Right ventricle myocardium inferior (tissue), 1 donor: ENCODE data around the gene S100A6. TPM values are rescaled to one million over a fixed set of nuclear protein-coding genes. Genes with fewer than 3 reads are reported as not detected.

Experiments used
- ATAC-seq: fragments of 200-7000 bp; cut with Tn5 transposase; one replicate; pipeline ENCODE4 v1.9.1; 2020; ENCODE audit warnings: mild to moderate bottlenecking, moderate library complexity
- DNase-seq: peaks from one replicate; pipeline ENCODE4 v3.0.0; 2021; ENCODE audit errors: missing footprints
- intact Hi-C: fragments of 100-400 bp; cut with DNase I; formaldehyde crosslinking; loops from one replicate; pipeline ENCODE4 v1.11.0; 2022
- total RNA-seq: library from RNA; stranded (reverse); fragmentation: NEBNext Ultra II Directional; extraction: Animal tissue kit (Norgen Biotek cat#: 25700); gene quantifications from one replicate; pipeline ENCODE4 v1.2.1, GENCODE V29; 2021
- donor health status: DM: no; HTN: yes; CAD: no; lungs with severe emphysema.

Gene S100A6
- total RNA-seq, 1 donor from 2014 or later, result 265 TPM

DNA sequence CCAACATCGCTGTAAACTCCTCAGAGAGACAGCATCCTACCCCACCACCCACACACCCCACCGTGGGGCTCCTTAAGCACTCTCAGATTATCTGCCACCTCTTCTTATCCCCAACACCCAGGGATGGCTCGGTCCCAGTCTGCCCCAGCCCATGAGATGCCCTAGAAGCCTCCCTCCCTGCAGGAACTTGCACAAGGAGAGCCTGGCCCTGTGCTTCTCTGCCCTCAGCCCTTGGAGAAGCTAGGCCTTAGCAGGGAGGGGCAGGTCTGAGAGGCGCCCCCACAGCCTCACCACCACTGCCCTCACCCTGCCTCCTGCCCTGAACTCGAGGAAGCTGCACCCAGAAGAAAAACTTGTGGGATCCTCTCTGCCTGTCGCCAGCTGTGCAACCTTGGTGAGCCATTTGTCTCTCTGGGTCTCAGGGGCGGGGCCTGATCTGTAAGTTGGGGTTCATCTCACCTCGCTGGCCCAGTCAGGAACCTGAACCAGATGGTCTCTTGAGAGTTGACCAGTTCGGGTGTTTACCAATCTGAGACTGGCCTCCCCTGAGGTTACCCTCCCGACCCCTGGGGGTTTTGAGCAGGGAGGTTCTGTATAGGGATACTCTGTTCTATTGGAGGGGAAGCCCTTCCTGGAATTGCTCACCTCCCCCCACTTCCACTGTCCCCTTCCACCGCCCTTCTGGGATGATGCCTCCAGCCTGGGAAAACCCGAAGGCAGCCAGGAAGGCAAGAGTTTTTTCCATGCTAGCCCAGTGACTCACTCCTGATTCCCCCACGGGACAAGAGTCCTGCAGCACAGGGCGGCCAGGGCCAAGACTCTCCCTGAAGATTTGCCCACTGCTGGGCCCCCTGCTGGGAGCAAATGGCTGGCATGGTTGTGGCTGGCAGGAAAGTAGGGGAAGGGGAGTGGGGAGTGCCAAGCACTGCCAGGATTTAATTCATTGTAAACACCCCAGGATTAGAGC, 13.2 kb upstream of the S100A6 start, which contains the start of gene S100A3:
Gene S100A3 (minus strand): TSS at position 537 of the 967 bp plus-strand sequence. CDS start 773 bp downstream, outside the sequence.
- DNase-seq (peak; percentile 79), ATAC-seq (peak; percentile 57)
- intact Hi-C loops, result no loop called here

DNA sequence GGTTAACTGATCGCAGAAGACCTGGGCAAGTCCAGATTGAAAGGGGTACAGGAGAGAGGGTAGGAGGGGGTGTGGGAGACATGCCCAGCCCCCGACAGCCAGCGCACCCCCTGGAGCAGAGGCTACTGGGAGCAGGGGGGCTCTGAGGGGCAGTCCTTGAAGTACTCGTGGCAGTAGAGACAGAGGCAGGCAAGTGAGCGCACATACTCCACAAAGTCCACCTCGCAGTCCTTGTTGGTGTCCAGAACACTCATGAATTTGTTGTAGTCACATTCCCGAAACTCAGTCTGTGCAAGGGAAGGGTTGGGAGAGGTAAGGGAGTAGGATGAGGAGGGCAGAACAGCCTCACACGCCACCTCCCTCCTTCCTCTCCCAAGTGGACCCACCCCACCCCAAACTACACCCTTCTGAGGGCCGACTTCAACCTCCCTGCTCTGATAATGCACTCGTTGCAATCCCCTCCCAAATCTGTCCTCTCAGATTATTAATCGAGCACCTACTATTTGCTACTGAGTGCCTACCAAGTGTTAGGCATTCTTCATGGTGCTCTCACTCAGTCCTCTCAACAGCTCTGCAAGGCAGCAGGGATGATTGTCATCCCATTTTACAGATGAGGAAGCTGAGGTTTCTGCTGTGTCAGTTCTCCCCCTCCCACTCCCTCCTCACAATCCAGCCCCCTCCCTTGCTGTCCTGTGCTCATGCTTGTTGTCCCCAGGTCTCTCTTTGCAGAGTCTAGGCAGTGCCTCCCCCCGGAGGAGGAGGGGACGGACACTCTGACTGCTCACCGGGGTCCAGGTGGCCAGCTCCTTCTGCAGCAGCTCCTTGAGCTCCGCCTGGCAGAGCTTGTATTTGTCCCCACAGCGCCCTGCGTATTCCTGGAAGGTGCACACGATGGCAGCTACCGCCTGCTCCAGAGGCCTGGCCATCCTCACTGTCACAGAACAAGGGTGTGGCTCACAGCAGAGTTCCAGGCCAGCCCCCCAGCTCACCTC, 12.1 kb upstream of the S100A6 start:
- no peak for DNase-seq
- intact Hi-C loops, result loop anchor here (1.0 kb wide), 1 partner anchor 14 kb away; no protein-coding TSS in a partner anchor
- no peak for ATAC-seq

DNA sequence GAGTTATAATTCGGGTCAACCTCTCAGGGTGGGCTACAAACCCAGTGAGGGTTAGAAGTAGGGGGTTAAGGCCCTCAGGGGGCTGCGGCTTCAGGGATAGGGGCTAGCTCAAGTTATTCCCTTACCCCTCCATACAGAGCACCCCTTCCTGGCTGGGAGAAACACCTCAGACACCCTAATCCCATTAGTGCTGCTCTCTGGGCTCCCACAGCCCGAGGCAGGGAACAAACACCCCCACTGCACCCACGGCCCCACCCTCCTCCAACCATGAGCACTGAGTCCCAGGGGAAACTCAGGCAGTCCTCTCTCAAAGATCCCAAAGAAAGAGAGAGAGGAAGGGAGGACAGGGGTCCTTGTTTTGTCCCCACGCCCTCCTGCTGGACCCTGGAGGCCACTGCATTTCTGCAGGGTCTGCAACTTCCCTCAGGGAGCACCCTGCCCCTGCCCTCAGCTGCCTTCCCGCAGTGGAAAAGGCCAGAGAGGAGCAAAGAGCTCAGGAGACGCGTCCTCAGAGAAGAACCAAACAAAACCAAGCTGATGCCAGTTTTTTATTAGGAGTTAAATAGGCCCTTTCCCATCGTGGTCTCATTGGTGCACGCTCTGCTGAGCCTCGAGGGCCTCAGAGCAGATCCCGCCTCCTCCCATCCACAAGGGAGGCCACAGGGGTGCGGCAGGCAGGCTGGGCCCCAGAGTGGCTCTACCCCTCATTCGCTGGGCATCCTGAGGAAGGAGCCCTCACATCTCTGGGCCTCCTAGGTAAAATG, 11.2 kb upstream of the S100A6 start:
- ATAC-seq (no peak), DNase-seq (no peak)
- intact Hi-C loops, result loop anchor here (1.0 kb wide), 1 partner anchor 13 kb away; no protein-coding TSS in a partner anchor

DNA sequence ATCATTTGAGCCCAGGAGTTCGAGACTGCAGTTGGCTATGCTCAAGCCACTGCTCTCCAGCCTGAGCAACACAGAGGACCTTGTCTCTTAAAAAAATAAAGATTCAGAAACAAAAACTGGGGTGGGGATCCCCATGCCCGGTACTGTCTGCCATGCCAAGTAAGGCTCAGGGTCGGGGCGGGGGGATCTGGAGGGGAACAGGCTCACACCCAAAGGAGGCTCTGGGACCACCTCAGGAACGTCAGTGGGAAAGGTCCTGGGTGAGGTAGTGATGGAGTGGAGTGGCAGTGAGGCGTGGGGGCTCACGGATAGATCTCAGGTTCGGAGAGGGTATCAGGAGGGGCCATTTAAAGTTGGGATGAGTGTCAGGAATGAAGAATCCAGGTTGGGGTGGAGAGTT, 10.6 kb upstream of the S100A6 start:
- no peak for DNase-seq
- intact Hi-C loops, result no loop called here
- no peak for ATAC-seq

DNA sequence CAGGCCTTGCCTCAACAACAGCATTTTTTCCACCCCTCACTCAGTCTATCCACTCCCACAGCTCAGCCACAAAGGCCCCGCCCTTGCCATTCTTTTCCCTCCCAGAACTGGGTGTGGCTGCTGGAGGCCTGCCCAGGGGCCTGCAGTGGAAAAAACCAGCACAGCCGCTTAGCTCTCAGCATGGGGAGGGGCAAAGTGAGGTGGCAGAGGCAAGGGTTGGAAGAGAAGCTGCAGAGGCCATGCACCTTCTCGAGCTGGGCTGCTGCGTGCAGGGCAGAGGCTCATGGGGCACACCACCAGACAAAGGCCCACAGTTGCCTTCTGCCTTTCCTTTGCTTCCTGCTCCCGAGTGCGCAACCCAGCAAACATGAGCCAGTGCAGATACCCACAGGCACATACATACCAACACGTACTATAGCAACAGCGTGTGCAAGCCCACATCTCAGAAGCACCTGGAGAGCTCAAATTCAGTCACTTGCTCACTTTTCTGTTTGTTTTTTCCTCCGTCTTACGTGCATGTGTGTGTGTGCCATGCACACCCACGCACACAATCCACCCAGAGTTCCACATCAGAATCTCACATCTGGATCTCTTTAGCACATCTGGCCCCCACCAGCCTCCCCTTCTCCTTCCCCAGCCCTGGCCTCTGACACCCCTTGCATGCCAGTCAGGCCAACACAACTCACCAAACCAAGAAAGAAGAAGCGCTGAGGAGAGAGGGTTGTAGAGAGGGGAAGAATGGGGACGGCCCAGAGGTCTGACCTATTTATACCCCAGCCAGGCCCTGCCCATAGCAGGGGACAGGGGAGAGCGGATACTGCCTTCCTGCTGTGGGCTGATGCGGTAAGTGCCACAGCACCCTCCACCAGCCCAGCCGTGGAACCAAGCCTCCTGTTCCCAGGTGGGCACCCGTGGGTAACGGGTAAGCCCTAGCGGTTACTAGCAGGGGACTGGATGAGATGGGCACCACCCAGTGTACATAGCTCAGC, 9.6 kb upstream of the S100A6 start, which contains the start of gene S100A4:
Gene S100A4 (minus strand): TSS at position 740 of the 989 bp plus-strand sequence. CDS start 1,012 bp downstream, outside the sequence.
- intact Hi-C loops, result no loop called here
- peak; percentile 96 for DNase-seq
- peak; percentile 92 for ATAC-seq

DNA sequence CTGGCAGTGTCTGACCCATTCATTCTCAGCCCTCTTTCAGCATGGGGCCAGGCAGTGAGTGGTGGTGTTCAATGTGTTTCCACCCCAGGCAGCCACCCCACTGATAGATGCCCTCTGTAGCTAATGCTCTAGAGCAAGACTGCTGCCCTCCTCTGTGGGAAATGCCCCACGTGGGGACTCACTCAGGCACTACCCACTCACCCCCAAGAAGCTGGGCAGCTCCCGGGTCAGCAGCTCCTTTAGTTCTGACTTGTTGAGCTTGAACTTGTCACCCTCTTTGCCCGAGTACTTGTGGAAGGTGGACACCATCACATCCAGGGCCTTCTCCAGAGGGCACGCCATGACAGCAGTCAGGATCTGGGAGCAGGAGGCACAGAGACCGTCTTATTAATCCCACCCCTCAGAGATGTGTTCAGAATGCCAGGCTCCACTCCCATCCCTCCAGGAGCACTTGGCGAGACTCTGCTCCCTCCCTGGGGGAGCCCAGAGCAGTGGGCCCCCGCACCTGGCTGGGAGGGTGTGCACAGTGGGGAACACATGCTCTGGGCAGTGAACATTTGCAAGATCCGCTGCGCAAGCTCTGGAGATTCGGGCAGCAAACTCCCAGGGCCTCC, 8.8 kb upstream of the S100A6 start:
- no peak for ATAC-seq

DNA sequence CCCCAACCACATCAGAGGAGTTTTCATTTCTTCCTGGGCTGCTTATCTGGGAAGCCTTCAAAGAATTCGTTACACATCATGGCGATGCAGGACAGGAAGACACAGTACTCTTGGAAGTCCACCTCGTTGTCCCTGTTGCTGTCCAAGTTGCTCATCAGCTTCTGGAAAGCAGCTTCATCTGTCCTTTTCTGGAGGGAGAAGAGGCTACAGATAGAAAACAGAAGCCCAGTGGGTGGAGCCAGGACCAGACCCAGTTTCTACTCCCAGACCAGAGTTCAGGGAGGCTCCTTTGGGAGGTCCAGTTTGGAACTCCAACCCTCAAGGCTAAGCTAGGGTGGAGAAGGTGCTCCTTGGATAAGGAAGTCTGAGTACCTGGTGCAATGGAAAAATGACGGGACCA, 7.9 kb upstream of the S100A6 start:
- no peak for ATAC-seq
- intact Hi-C loops, result no loop called here

More for the DNA sequence above, 8.8 kb upstream of the S100A6 start:
- intact Hi-C loops, result no loop called here
- DNase-seq, result no peak

DNA sequence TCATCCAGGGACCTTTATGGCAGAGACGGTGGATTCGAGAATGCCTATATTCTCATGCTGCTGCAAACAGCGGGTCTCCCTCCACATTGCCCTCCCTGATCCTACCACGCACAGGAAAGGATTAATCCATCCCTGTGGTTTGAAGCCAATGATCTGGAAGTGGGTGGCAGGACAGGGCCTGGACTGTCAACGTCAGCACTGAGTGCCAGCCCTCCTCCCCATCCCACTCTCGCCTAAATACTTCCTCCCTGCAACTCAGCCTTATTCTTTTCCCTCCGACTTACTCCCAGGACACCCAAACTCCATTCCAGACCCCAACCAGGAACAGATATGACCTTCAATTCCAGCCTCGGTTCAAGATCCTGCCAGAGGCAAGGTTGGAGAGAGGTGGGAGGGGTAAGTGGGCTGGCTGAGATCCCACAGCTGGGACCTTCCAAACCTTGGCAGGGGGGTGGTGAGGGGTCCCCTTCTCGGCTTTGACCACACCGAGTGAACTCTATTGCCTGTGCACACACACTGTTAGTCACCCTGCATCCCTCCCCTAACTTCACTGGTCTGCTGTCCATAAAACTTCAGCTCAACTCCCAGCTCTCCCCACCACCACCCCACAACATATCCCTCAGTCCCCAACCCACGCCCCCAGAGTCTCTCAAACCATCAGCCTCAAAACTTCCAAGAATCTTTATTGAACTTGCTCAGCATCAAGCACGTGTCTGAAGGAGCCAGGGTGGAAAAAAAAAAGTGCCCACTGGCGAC, 7.3 kb upstream of the S100A6 start:
- intact Hi-C loops, result no loop called here
- DNase-seq, result no peak
- ATAC-seq, result no peak

More for the DNA sequence above, 7.9 kb upstream of the S100A6 start:
- DNase-seq, result no peak

DNA sequence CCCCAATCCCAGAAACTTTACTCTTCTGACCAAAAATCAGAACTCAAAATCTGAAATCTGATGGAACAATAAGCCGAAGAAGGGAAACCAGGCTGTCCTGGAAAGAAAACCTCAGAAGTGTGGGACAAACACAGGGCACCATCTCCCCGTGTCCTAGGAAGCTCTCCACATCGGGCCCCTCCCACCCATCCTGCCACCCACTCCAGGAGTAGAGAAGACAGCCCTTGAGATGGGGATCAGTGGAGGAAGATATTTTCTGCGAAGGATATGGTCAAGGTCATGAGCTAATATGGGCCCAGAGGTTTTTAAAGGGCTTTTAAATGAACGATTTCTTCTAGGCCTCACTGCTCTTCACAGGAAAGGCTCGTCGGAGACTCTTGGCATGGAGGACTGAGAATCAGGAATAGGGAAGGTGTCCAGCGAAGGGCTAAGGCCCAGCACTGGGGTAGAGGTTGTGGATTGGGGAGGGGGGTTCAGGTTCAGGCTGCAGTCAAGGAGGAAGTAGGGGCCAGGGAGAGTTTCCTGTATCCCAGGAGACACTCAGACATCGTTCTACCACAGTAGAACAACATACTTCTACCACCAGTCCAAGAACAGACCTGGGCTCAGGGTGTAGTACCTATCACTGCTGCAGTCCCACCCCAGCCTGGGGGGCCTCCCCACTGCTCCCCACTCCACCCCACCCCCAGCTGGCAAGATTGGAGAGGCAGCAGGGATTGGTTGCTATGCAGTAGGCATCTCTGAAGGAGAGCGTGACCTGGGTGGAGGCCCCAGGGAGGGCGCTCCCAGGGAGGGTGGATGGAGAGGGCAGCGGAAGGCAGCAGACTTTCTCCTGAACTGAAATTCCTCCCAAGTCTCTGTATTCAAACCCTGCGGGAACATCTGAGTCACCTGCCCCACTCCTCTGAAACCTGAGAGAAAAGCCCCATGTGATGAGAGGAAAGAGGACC, 6.1 kb upstream of the S100A6 start:
- DNase-seq, result no peak
- intact Hi-C loops, result no loop called here
- ATAC-seq, result no peak

DNA sequence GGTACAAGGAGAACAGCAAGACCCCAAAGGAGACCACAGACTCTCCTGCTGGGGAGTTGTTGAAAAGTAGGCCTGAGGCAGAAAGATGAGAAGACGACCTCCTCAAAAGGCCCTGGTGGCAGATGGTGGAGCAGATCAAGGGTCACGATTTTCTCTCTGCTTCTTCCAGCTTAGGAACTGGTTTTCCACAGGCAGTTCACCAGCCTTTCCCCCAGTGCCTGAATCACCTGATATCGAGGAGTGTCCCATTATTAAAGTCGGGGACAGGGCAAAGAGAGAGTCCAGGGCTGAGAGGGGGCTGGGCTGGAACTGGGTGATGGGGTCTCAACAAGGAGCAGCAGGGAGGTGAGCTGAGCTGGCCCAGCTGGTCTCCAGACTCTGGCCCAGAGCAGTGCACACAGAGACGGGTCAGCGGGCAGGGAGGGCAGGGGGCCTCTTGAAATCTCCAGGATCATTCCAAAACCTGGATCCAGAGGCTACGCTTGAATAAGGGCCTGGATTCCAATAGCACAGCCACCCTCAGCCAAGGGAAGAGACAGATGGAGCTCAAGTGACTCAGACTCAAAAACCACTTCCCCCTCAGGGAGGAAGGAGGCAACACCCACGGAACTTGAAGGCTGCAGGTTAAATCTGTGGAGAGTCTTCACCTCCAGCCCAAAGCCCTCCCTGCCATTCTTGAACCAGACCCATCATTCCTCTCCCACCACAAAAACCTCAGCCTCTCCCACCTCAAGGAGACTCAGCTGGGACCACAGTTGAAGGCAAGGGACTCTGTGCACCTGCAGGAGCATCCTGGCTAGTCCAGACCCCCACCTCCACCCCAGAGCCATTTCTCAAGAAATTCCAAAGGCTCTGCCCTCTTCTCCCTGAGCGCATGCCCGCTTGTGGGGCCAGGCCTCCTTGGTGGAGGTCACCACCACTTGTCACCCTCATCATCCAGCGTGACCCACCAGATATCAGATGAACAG, 4.9 kb upstream of the S100A6 start, which contains the start of gene S100A5:
Gene S100A5 (minus strand): TSS at position 541 of the 968 bp plus-strand sequence. CDS start 743 bp downstream, outside the sequence.
- ATAC-seq (no peak), DNase-seq (no peak)
- intact Hi-C loops, result no loop called here

DNA sequence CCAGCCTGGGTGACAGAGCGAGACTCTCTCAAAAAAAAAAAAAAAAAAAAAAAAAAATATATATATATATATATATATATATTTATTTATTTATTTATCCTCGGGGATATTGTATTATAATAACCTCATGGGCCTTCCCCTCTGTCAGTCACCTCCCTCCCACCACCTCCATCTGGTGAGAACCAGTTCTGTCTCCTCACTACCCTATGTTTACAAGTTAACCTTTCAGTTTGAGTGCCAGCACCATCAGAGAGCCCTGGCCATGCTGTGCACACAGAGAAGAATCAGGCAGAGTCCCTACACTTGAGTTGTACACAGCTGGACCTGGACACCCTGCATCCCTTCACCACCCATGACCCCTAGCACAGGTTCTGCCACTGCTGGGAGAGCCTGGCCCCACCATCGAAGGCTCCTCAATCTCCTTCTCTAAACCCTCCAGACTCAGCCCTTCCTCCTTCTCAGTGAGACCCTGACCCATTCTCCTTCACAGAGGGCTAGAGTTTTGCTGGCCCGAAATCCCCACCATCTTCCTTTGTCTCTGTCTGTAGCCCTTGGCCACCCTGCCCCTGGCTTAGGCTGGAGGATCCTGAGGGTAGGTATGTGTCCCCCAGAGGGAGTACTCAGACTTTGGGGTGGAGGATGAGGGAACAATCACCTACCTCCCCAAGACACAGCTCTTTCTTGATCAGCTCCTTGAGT, 3.8 kb upstream of the S100A6 start:
- no peak for DNase-seq
- intact Hi-C loops, result no loop called here
- no peak for ATAC-seq

DNA sequence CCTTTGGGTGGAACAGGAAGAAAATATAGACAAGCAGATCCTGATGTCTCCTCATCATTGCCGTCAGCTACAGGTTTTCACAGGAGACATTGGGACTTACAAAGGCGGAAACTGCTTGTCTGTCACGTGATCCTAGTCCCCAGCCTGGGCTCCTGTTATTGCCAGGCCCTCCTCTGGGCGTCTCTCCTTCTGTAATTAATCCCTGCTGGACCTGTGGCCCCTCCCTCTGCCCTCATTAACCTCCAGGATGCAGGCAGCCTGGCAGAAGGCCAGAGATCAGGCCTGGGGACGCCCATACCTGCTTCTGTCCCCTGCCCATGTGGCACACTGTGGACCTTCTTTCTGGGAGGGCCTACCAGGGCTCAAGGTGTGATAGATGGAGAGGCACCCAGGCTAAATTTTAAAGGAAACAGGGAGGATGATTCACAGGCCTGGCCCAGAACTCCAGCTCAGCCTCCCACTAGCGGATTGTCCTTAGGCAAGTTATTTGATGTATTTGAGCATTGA, 2.6 kb upstream of the S100A6 start:
- no peak for ATAC-seq
- intact Hi-C loops, result no loop called here
- no peak for DNase-seq

DNA sequence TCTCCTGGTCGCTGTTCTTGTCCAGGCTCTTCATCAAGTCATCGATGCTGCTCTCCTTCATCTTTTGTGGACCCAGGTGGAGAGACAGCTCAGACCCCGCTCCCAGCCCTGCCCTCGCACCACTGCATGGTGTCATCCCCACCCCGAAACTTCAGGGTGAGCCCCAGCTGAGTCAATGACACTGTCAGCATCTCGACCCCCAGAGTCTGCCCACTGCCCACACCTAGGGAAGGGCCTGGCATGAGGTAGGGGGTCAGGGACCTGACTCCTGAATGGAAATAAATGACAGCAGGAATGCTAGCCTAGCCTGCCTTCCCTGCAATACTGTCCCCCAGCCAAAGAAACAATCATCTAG, 1.6 kb upstream of the S100A6 start:
- ATAC-seq (no peak), DNase-seq (no peak)
- intact Hi-C loops, result no loop called here
